Measurements from ENCODE around the gene ERBB2. TPM values are rescaled to one million over a fixed set of nuclear protein-coding genes. Genes with fewer than 3 reads are reported as not detected.
A peak's percentile ranks its signal among the peaks of the same experiment; 100 is the strongest.

The ERBB2 gene
- total and polyA plus RNA-seq, 9 of the 15 experiments (the other 6 are each of a cell fraction or from before 2014, with no cell fraction given): 0.74 to 5.6 (median 3.3) TPM

- in situ Hi-C loops (cut with MboI) (loop anchor here (5.0 kb wide), 1 partner anchor 48 kb away; no protein-coding TSS in a partner anchor), intact Hi-C loops (cut with micrococcal nuclease) (loop anchor here (5.0 kb wide), 1 partner anchor 82 kb away; no protein-coding TSS in a partner anchor)
- no peak overlapping the region for H3K27ac ChIP-seq (ENCODE audit: extremely low read depth, low read depth, low read length)
- WGBS (ENCODE audit: insufficient coverage, low coverage, missing lambda C conversion rate): 64% methylated on average over 4 of the region's 4 CpGs
- H3K9me3 ChIP-seq (replicated peaks; ENCODE audit: control insufficient read depth, insufficient read depth, low read depth, low read length): no peaks in the 10 kb centered on the region
- ATAC-seq (no peak), DNase-seq (ENCODE audit: extremely low read depth in 1 of 4, low spot score in 3 of 4) (no peak), FAIRE-seq (no peak)
- no peak overlapping the region for H3K4me2 ChIP-seq (ENCODE audit: insufficient read depth, low read length)
- no peaks in the 10 kb centered on the region for H3K27me3 ChIP-seq (ENCODE audit: control insufficient read depth in 2 of 2, insufficient read depth in 2 of 2, low read length in 2 of 2)
- TF ChIP-seq ELF1 (tag; IDR thresholded peaks at IDR 0.05) (no peak), KAT2B (IDR thresholded peaks at IDR 0.05; ENCODE audit: low read depth, low read length) (no peak), MED1 (CRISPR knock-in tag; IDR thresholded peaks at IDR 0.05; ENCODE audit: borderline replicate concordance) (no peak), MYC (IDR thresholded peaks at IDR 0.05; ENCODE audit: low read depth, low read length) (no peak), MYC (CRISPR knock-in tag; IDR thresholded peaks at IDR 0.05; ENCODE audit: borderline replicate concordance, low read depth) (no peak), CCNT2 (IDR thresholded peaks at IDR 0.05; ENCODE audit: borderline replicate concordance, extremely low read depth, insufficient read length, low read depth, low read length) (no peak), SMAD1 (IDR thresholded peaks at IDR 0.05; ENCODE audit: low read depth, low read length, partially characterized antibody) (no peak)
- H2AFZ ChIP-seq (ENCODE audit: low read depth, low read length): no peak overlapping the region
- ChIA-PET CTCF (ENCODE audit: low intra/inter-chr PET ratio) (interaction anchor here (1.4 to 8.3 kb wide), 2 partner anchors 49 to 83 kb away, joined by 6 to 131 read pairs; no protein-coding TSS in a partner anchor), POLR2A (interaction anchor here (0.7 to 3.4 kb wide), 10 partner anchors 10 to 303 kb away, joined by 3 to 16 read pairs (median 4); partner anchors contain the start of gene PGAP3)
- H3K4me3 ChIP-seq: no peak overlapping the region
- 0 out of 3 replicates have a peak, but pooled peaks cover 2% of the 10 kb centered on the region for H3K36me3 ChIP-seq (ENCODE audit: control insufficient read depth, insufficient read depth, low read length)
- H3K79me2 ChIP-seq (ENCODE audit: control insufficient read depth, insufficient read depth, low read length): peaks cover 13% of the 10 kb centered on the region; the same call in 2 of the 3 replicates
- H3K4me1 ChIP-seq (replicated peaks in 1 of 2; ENCODE audit: control insufficient read depth in 2 of 2, insufficient read depth in 2 of 2, low read length in 2 of 2): peaks cover 38 to 93% of the 10 kb centered on the region in 2 experiments
- peak overlapping the region in 1 of 2 experiments; percentile 31; a peak in 1 of 4 replicates for H3K9ac ChIP-seq (ENCODE audit: insufficient read depth in 1 of 2, low read depth in 2 of 2, low read length in 2 of 2)
- H3K9me1 ChIP-seq (ENCODE audit: control insufficient read depth, insufficient read depth, low read length): no peaks in the 10 kb centered on the region
- H4K20me1 ChIP-seq (replicated peaks; ENCODE audit: control insufficient read depth, insufficient read depth, low read length): no peaks in the 10 kb centered on the region; the same call in 1 of the 2 replicates
- BruUV-seq (replicated peaks): no TSS peak
Measured at GRCh38 chr17:39670746-39671145, 29.1 kb upstream of the ERBB2 start.
